ENCODE measurements around the gene NDOR1. TPM values are rescaled to one million over a fixed set of nuclear protein-coding genes. Genes with fewer than 3 reads are reported as not detected.
A peak's percentile ranks its signal among the peaks of the same experiment; 100 is the strongest.

Gene NDOR1
- total RNA-seq, 6 donors from 2014 or later, result 7.7 to 54.5 (median 18.5) TPM

DNA sequence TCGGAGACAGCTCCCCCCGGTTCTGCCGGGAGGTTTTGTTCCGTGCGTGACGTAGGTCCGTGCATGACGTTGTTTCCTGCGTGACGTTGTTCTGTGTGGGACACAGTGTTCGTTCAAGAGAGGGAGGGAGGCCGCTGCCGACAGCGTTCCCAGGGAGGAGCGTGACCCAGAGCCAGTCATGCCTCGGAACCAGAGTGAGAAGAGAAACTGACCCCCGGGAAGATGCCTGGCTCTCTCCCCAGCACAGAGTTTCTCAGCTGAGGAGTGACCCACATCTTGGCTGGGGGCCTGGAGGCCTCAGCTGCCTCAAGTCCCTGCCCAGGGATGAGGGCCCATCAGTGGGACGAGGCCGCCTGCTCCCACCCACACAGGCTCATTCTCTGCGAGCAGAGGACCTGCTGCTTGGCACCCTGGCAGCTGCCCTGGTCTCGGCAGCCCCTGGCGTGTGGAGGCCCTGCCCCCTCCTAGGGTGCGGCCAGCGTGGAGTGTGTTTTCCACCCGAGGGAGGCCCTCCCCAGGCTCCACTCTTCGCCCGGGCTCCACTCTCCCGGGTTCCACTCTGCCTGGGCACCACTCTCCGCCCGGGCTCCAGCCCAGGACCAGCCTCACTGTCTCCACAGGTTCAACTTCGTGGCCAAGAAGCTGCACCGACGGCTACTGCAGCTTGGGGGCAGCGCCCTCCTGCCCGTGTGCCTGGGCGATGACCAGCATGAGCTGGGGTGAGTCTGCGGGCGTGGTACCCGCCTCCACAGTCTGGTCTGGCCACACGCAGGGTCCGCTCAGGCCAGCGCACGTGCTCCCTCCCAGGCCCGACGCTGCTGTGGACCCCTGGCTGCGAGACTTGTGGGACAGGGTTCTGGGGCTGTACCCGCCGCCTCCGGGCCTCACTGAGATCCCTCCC is 7.9 kb downstream of the NDOR1 start:
- Histone ChIP-seq H3K36me3 (peaks cover 0 to 45% (median 17%) of the 10 kb centered on the region in 4 donors), H3K27ac (no peak overlapping the region), H3K4me1 (peaks cover 16 to 19% (median 17%) of the 10 kb centered on the region in 4 donors), H3K4me3 (no peak overlapping the region), H3K9me3 (no peaks in the 10 kb centered on the region), H3K27me3 (no peaks in the 10 kb centered on the region)
- no peak for TF ChIP-seq CTCF (IDR thresholded peaks at IDR 0.05)
- no peak for TF ChIP-seq POLR2A (IDR thresholded peaks at IDR 0.05)
- no peak for TF ChIP-seq POLR2AphosphoS5 (IDR thresholded peaks at IDR 0.05)
- 92 to 93% methylated on average over 21 to 43 of the region's 49 CpGs for WGBS, 2 donors
- DNase-seq (peak in 1 of 2 donors; percentile 78), ATAC-seq (ENCODE audit: low FRiP score in 2 of 2) (no peak)

DNA sequence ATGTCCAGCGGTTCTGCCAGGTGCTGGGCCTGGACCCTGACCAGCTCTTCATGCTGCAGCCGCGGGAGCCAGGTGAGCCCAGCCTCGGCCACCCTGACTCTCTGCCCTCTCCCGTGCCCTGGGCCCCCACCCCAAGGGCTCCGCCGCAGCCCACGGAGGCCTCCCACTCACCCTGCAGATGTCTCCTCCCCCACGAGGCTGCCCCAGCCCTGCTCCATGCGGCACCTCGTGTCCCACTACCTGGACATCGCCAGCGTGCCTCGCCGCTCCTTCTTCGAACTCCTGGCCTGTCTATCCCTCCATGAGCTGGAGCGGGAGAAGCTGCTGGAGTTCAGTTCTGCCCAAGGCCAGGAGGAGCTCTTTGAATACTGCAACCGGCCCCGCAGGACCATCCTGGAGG is 9.1 kb downstream of the NDOR1 start:
- 95 to 96% methylated on average over 12 to 18 of the region's 19 CpGs for WGBS, 2 donors
- H3K9me3 ChIP-seq, result no peaks in the 10 kb centered on the region
- H3K36me3 ChIP-seq, result peaks cover 0 to 40% (median 15%) of the 10 kb centered on the region in 4 donors
- DNase-seq (peak in 1 of 2 donors; percentile 74), ATAC-seq (ENCODE audit: low FRiP score in 2 of 2) (no peak)
- H3K27me3 ChIP-seq, result no peaks in the 10 kb centered on the region
- H3K4me3 ChIP-seq, result no peak overlapping the region
- H3K27ac ChIP-seq, result no peak overlapping the region
- TF ChIP-seq POLR2A (IDR thresholded peaks at IDR 0.05), result no peak
- no peak for TF ChIP-seq POLR2AphosphoS5 (IDR thresholded peaks at IDR 0.05)
- TF ChIP-seq EP300 (IDR thresholded peaks at IDR 0.05), result no peak
- TF ChIP-seq CTCF (IDR thresholded peaks at IDR 0.05), result no peak
- peaks cover 19 to 27% (median 24%) of the 10 kb centered on the region in 4 donors for H3K4me1 ChIP-seq

- Histone ChIP-seq H3K4me3 (no peak overlapping the region), H3K27me3 (no peaks in the 10 kb centered on the region), H3K9me3 (no peaks in the 10 kb centered on the region), H3K36me3 (peaks cover 0 to 32% (median 13%) of the 10 kb centered on the region in 4 donors), H3K27ac (no peak overlapping the region), H3K4me1 (peaks cover 19 to 27% (median 24%) of the 10 kb centered on the region in 4 donors)
- WGBS, 2 donors, result 91 to 92% methylated on average over 7 to 20 of the region's 22 CpGs
- DNase-seq (peak in 1 of 2 donors; percentile 57), ATAC-seq (ENCODE audit: low FRiP score in 2 of 2) (no peak)
- no peak for TF ChIP-seq EP300 (IDR thresholded peaks at IDR 0.05)
- TF ChIP-seq CTCF (IDR thresholded peaks at IDR 0.05), result no peak
- no peak for TF ChIP-seq POLR2AphosphoS5 (IDR thresholded peaks at IDR 0.05)
- no peak for TF ChIP-seq POLR2A (IDR thresholded peaks at IDR 0.05)
Observed at GRCh38 chr9:137215196-137215986, 9.9 kb downstream of the NDOR1 start.

DNA sequence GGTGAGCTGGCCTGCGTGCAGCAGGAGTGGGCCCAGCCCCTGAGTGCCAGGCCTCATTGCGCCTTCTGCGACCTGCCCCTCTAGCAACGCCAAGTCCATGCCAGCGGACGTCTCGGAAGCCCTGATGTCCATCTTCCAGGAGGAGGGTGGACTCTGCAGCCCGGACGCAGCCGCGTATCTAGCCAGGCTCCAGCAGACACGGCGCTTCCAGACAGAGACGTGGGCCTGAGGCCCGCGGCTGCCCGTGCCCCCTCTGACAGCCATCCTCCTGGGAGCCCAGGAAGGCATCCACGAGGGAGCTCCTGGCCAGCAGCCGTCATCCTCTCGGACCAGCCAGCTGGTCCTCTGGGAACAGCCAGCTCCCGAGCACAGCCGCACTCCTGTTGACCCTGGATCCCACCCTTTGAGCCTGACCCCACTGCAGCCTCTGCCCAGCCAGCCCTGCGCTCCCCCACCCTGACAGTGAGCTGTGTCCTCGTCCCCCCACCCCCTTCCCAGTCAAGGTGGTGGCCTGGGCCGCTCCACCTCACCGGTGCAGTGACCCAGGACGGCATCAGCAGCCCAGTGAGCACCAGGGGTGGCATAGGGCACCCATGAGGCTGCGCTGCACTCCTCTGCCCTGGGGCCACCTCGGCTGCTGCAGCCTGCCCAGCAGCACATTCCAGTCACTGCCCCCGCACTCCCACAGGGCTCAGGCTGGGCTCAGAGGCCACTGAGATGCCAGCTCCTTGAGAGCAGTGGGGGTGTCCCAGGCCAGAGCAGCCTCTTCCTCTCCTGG is 10.9 kb downstream of the NDOR1 start:
- Histone ChIP-seq H3K9me3 (no peaks in the 10 kb centered on the region), H3K36me3 (peaks cover 0 to 28% (median 11%) of the 10 kb centered on the region in 4 donors), H3K27ac (peak overlapping the region in 1 of 4 donors; percentile 69), H3K4me3 (no peak overlapping the region), H3K27me3 (peaks cover 0 to under 1% (median 0%) of the 10 kb centered on the region in 4 donors), H3K4me1 (peaks cover 20 to 31% (median 26%) of the 10 kb centered on the region in 4 donors)
- no peak for TF ChIP-seq POLR2A (IDR thresholded peaks at IDR 0.05)
- TF ChIP-seq POLR2AphosphoS5 (IDR thresholded peaks at IDR 0.05), result no peak
- TF ChIP-seq EP300 (IDR thresholded peaks at IDR 0.05), result no peak
- no peak for TF ChIP-seq CTCF (IDR thresholded peaks at IDR 0.05)
- DNase-seq, result peak in 1 of 2 donors; percentile 72
- WGBS, 2 donors, result 96 to 97% methylated on average over 5 to 26 of the region's 30 CpGs
- ATAC-seq (ENCODE audit: low FRiP score in 2 of 2), result no peak
